Gastrocnemius medialis (tissue), 4 donors: ENCODE results near the gene KATNA1. TPM values are rescaled to one million over a fixed set of nuclear protein-coding genes. Genes with fewer than 3 reads are reported as not detected.

Experiments
- ATAC-seq, 2 donors: fragments of 150-250 bp; one replicate each; pipeline ENCODE4 v1.9.1; 2016
- DNase-seq, 2 donors: peaks; one replicate each; pipeline ENCODE4 v3.0.0-alpha.2; 2019
- H3K27ac ChIP-seq, 4 donors: fragments of 200-600 bp; sonication (generic); 1 replicate in 1 of 4; 2 replicates in 3 of 4; pipeline ENCODE4 v1.5.1; 2016 to 2018; ENCODE audit warnings: mild to moderate bottlenecking in 2 of 4, moderate library complexity in 1 of 4
- H3K27me3 ChIP-seq, 3 donors: fragments of 200-600 bp; sonication (generic) in 2 of 3; 1 replicate in 1 of 3; 2 replicates in 2 of 3; pipeline versions ENCODE4 v1.5.1 to v1.6.0; 2016 to 2019; ENCODE audit warnings: mild to moderate bottlenecking in 1 of 3, moderate library complexity in 1 of 3
- H3K36me3 ChIP-seq, 2 donors: fragments of 200-600 bp; sonication (generic) in 1 of 2; one replicate each; pipeline ENCODE4 v1.5.1; 2017 to 2018
- H3K4me1 ChIP-seq, 2 donors: fragments of 200-600 bp; sonication (generic) in 1 of 2; one replicate each; pipeline ENCODE4 v1.5.1; 2016 to 2017; ENCODE audit warnings: mild to moderate bottlenecking in 2 of 2
- H3K4me3 ChIP-seq, 4 donors: fragments of 200-600 bp; sonication (generic) in 3 of 4; 1 replicate in 1 of 4; 2 replicates in 3 of 4; pipeline ENCODE4 v1.5.1; 2016 to 2019; ENCODE audit warnings: mild to moderate bottlenecking in 2 of 4
- H3K9me3 ChIP-seq, 3 donors: fragments of 200-600 bp; sonication (generic) in 2 of 3; 1 replicate in 1 of 3; 2 replicates in 2 of 3; pipeline ENCODE4 v1.5.1; 2016 to 2019
- CTCF ChIP-seq, 5 experiments: fragments of 450-650 bp in 3 of 5; fragments of 200-600 bp in 2 of 5; sonication (generic) in 2 of 5; IDR thresholded peaks in 4 of 5; conservative IDR thresholded peaks in 1 of 5; 1 replicate in 4 of 5; 2 replicates in 1 of 5; pipeline ENCODE4 v1.5.1; 2016 to 2019; ENCODE audit warnings: antibody characterized with exemption in 5 of 5, mild to moderate bottlenecking in 3 of 5, moderate library complexity in 3 of 5
- POLR2A ChIP-seq, 2 donors: fragments of 450-650 bp; IDR thresholded peaks; one replicate each; pipeline ENCODE4 v1.6.1; 2017; ENCODE audit warnings: antibody characterized with exemption in 2 of 2, mild to moderate bottlenecking in 2 of 2, moderate library complexity in 2 of 2
- in situ Hi-C, 4 donors: fragments of 200-750 bp; cut with MboI; loops; one replicate each; pipeline versions ENCODE4 v1.15.0 to v1.8.0; 2017; ENCODE audit warnings: low sequenced_read_pairs in 4 of 4
- intact Hi-C: fragments of 100-400 bp; cut with DNase I; formaldehyde crosslinking; loops from one replicate; pipeline ENCODE4 v1.15.1; 2023; ENCODE audit warnings: low total_unique reads
- total RNA-seq, 4 donors: library from RNA; depleted of rRNA; stranded (reverse); fragments of >200 nt; gene quantifications; one replicate each; pipeline versions ENCODE4 v1.1.0 to v1.2.3, GENCODE V29; 2016

KATNA1 gene
- total RNA-seq: 10 to 100 TPM; 16.0 to 29.3 (median 26.0) TPM

GRCh38 chr6:149648148-149649145 is at the start of gene KATNA1:
Gene KATNA1 (minus strand): TSS chr6:149648714. CDS start chr6:149638547, 10,167 bp downstream.
- peak within 1 kb of the TSS; percentile 62 to 92 (median 86) for H3K4me3 ChIP-seq
- TF ChIP-seq POLR2A (IDR thresholded peaks at IDR 0.05) (peak; percentile 89 to 93), CTCF (IDR thresholded peaks at IDR 0.05 in 4 of 5, conservative IDR thresholded peaks at IDR 0.05 in 1 of 5) (peak in 1 of 5 experiments; percentile 7)
- peak within 1 kb of the TSS; percentile 87 to 95 (median 92) for H3K27ac ChIP-seq
- H3K9me3 ChIP-seq: no peaks in the 10 kb centered on the region
- intact Hi-C loops (loop anchor here (1.0 to 10.0 kb wide), 8 partner anchors 34 to 1744 kb away; partner anchors contain the start of genes GINM1, LATS1, LRP11 and TAB2), in situ Hi-C loops (no loop called here)
- no peaks in the 10 kb centered on the region for H3K36me3 ChIP-seq
- H3K27me3 ChIP-seq: no peaks in the 10 kb centered on the region
- DNase-seq (peak; percentile 78 to 86), ATAC-seq (peak; percentile 92)
- peaks cover 15 to 18% of the 10 kb centered on the region in 2 donors for H3K4me1 ChIP-seq

GRCh38 chr6:149698175-149698574 is 49.7 kb upstream of the KATNA1 start:
- in situ Hi-C loops: no loop called here
- TF ChIP-seq POLR2A (IDR thresholded peaks at IDR 0.05) (no peak), CTCF (IDR thresholded peaks at IDR 0.05 in 4 of 5, conservative IDR thresholded peaks at IDR 0.05 in 1 of 5) (no peak)
- ATAC-seq: no peak

DNA sequence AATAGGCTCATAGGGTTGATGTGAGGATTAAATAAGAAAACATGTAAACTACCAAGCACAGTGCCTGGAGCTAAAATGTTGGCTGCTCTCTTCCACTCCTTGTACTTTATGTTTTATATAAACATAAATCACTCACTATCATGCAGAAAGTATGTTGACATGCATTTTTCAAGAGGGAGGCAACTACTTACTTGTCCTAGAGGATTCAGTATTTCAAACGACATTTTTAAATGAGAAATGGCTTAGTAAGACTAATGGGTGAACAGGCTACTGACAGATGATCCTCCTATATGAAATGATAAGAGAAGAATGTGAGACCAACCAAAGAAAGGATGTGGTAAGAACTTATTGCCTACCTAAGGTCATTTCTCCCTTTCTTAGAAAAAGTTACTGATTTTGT is 48.4 kb upstream of the KATNA1 start:
- TF ChIP-seq CTCF (IDR thresholded peaks at IDR 0.05 in 4 of 5, conservative IDR thresholded peaks at IDR 0.05 in 1 of 5): no peak
- TF ChIP-seq POLR2A (IDR thresholded peaks at IDR 0.05): no peak
- ATAC-seq (no peak), DNase-seq (no peak)
- Histone ChIP-seq H3K27me3 (no peaks in the 10 kb centered on the region), H3K9me3 (no peaks in the 10 kb centered on the region), H3K4me1 (peaks cover 7 to 15% of the 10 kb centered on the region in 2 donors), H3K4me3 (no peak overlapping the region), H3K27ac (no peak overlapping the region), H3K36me3 (peaks cover 0 to 21% of the 10 kb centered on the region in 2 donors)
- intact Hi-C loops: no loop called here
- in situ Hi-C loops: no loop called here

More at GRCh38 chr6:149698175-149698574, 49.7 kb upstream of the KATNA1 start:
- Histone ChIP-seq H3K36me3 (peaks cover 0 to 19% of the 10 kb centered on the region in 2 donors), H3K4me3 (no peak overlapping the region), H3K27ac (no peak overlapping the region), H3K9me3 (no peaks in the 10 kb centered on the region), H3K4me1 (peaks cover 9 to 23% of the 10 kb centered on the region in 2 donors), H3K27me3 (no peaks in the 10 kb centered on the region)
- DNase-seq: no peak
- intact Hi-C loops: no loop called here

- ATAC-seq: no peak
- peaks cover 0 to 16% of the 10 kb centered on the region in 2 donors for H3K36me3 ChIP-seq
- H3K27ac ChIP-seq: no peak overlapping the region
- no peak overlapping the region for H3K4me3 ChIP-seq
- no peak for DNase-seq
- no peaks in the 10 kb centered on the region for H3K27me3 ChIP-seq
- intact Hi-C loops: no loop called here
- TF ChIP-seq CTCF (IDR thresholded peaks at IDR 0.05 in 4 of 5, conservative IDR thresholded peaks at IDR 0.05 in 1 of 5) (no peak), POLR2A (IDR thresholded peaks at IDR 0.05) (no peak)
- H3K9me3 ChIP-seq: no peaks in the 10 kb centered on the region
- in situ Hi-C loops: no loop called here
- no peaks in the 10 kb centered on the region for H3K4me1 ChIP-seq
Observed at GRCh38 chr6:149694921-149695320, 46.4 kb upstream of the KATNA1 start.
